Upper lobe of right lung (tissue), 1 donor: ENCODE data around the gene HGD. TPM values are rescaled to one million over a fixed set of nuclear protein-coding genes. Genes with fewer than 3 reads are reported as not detected.
A peak's percentile ranks its signal among the peaks of the same experiment; 100 is the strongest.
"Not testable (repeated sequence)": the region's sequence is repeated elsewhere in the genome, so short reads cannot be mapped to it uniquely, and the experiment has no call there.

Experiments used
- ATAC-seq: fragments of 200-7000 bp; cut with Tn5 transposase; one replicate; pipeline ENCODE4 v1.9.1; 2020; ENCODE audit warnings: mild to moderate bottlenecking, moderate library complexity
- DNase-seq: peaks from one replicate; pipeline ENCODE4 v3.0.0-alpha.2; 2020
- H3K27ac ChIP-seq: fragments of 200-600 bp; one replicate; pipeline ENCODE4 v1.8.0; 2022
- H3K27me3 ChIP-seq: fragments of 200-600 bp; one replicate; pipeline ENCODE4 v1.8.0; 2022; ENCODE audit warnings: mild to moderate bottlenecking
- H3K36me3 ChIP-seq: fragments of 200-600 bp; one replicate; pipeline ENCODE4 v1.8.0; 2022
- H3K4me1 ChIP-seq: fragments of 200-600 bp; one replicate; pipeline ENCODE4 v1.8.0; 2022
- H3K4me3 ChIP-seq: fragments of 200-600 bp; one replicate; pipeline ENCODE4 v1.8.0; 2022; ENCODE audit warnings: mild to moderate bottlenecking
- H3K9me3 ChIP-seq: fragments of 200-600 bp; one replicate; pipeline ENCODE4 v1.8.0; 2022
- CTCF ChIP-seq: fragments of 200-600 bp; IDR thresholded peaks from one replicate; pipeline ENCODE4 v1.8.0; 2022; ENCODE audit warnings: antibody characterized with exemption
- intact Hi-C: fragments of 100-400 bp; cut with DNase I; formaldehyde crosslinking; loops from one replicate; pipeline ENCODE4 v1.11.0; 2022
- total RNA-seq: library from RNA; stranded (reverse); fragmentation: NEBNext Ultra II Directional; extraction: Animal tissue kit (Norgen Biotek cat#: 25700); gene quantifications from one replicate; pipeline ENCODE4 v1.2.1, GENCODE V29; 2021
- donor health status: DM: no; HTN: yes; CAD: no; lungs with severe emphysema.

Gene HGD
- total RNA-seq, 1 donor from 2014 or later = 3.2 TPM

GRCh38 chr3:120678984-120679383 is 3.1 kb downstream of the HGD start:
- ATAC-seq = no peak
- Histone ChIP-seq H3K27ac (peak overlapping the region; percentile 64), H3K9me3 (no peaks in the 10 kb centered on the region), H3K4me1 (peaks cover 14% of the 10 kb centered on the region), H3K36me3 (no peaks in the 10 kb centered on the region), H3K4me3 (no peak overlapping the region), H3K27me3 (no peaks in the 10 kb centered on the region)
- DNase-seq = no peak
- no peak for TF ChIP-seq CTCF
- intact Hi-C loops = no loop called here

GRCh38 chr3:120678331-120678947 is 3.6 kb downstream of the HGD start:
- H3K4me3 ChIP-seq = no peak overlapping the region
- H3K27ac ChIP-seq = peak overlapping the region; percentile 64
- intact Hi-C loops = no loop called here
- H3K27me3 ChIP-seq = no peaks in the 10 kb centered on the region
- peaks cover 14% of the 10 kb centered on the region for H3K4me1 ChIP-seq
- DNase-seq (no peak), ATAC-seq (peak; percentile 91)
- no peak for TF ChIP-seq CTCF
- no peaks in the 10 kb centered on the region for H3K9me3 ChIP-seq
- no peaks in the 10 kb centered on the region for H3K36me3 ChIP-seq

GRCh38 chr3:120677193-120677592 is 4.8 kb downstream of the HGD start:
- DNase-seq, ATAC-seq, intact Hi-C loops, H3K36me3 ChIP-seq, H3K27ac ChIP-seq, H3K27me3 ChIP-seq, H3K4me3 ChIP-seq, H3K9me3 ChIP-seq: not testable (repeated sequence)
- peaks cover 14% of the 10 kb centered on the region for H3K4me1 ChIP-seq

GRCh38 chr3:120673116-120673515 is 8.9 kb downstream of the HGD start:
- Histone ChIP-seq H3K9me3 (no peaks in the 10 kb centered on the region), H3K36me3 (no peaks in the 10 kb centered on the region), H3K27me3 (no peaks in the 10 kb centered on the region), H3K4me3 (no peak overlapping the region), H3K27ac (no peak overlapping the region), H3K4me1 (peaks cover 4% of the 10 kb centered on the region)
- intact Hi-C loops = no loop called here
- TF ChIP-seq CTCF = no peak
- no peak for DNase-seq
- no peak for ATAC-seq

GRCh38 chr3:120670576-120670975 is 11.5 kb downstream of the HGD start:
- H3K4me3 ChIP-seq = no peak overlapping the region
- H3K36me3 ChIP-seq = no peaks in the 10 kb centered on the region
- no peak overlapping the region for H3K27ac ChIP-seq
- H3K4me1 ChIP-seq = no peaks in the 10 kb centered on the region
- H3K27me3 ChIP-seq = no peaks in the 10 kb centered on the region
- DNase-seq (no peak), ATAC-seq (no peak)
- H3K9me3 ChIP-seq = no peaks in the 10 kb centered on the region
- intact Hi-C loops = no loop called here
- no peak for TF ChIP-seq CTCF

GRCh38 chr3:120664926-120665325 is 17.1 kb downstream of the HGD start:
- intact Hi-C loops = no loop called here
- Histone ChIP-seq H3K27ac (no peak overlapping the region), H3K9me3 (no peaks in the 10 kb centered on the region)

More at GRCh38 chr3:120664926-120665325, 17.1 kb downstream of the HGD start:
- no peaks in the 10 kb centered on the region for H3K27me3 ChIP-seq
- DNase-seq (no peak), ATAC-seq (no peak)
- TF ChIP-seq CTCF = no peak
- no peaks in the 10 kb centered on the region for H3K36me3 ChIP-seq
- no peaks in the 10 kb centered on the region for H3K4me1 ChIP-seq
- no peak overlapping the region for H3K4me3 ChIP-seq
